Thyroid gland (tissue), 4 donors: ENCODE results near the gene GATD1.

ENCODE experiments used
- CTCF ChIP-seq, 6 experiments: fragments of 200-600 bp in 3 of 6; fragments of 450-650 bp in 3 of 6; sonication (generic) in 3 of 6; IDR thresholded peaks; one replicate each; pipeline ENCODE4 v1.5.1; 2016 to 2019; ENCODE audit warnings: antibody characterized with exemption in 6 of 6, mild to moderate bottlenecking in 2 of 6, inconsistent platforms in 1 of 6, moderate library complexity in 1 of 6
- POLR2A ChIP-seq, 2 donors: fragments of 450-650 bp; IDR thresholded peaks; one replicate each; pipeline ENCODE4 v1.6.1; 2017; ENCODE audit warnings: antibody characterized with exemption in 2 of 2, mild to moderate bottlenecking in 2 of 2, moderate library complexity in 1 of 2

GRCh38 chr11:796565-797295, 19.4 kb upstream of the GATD1 start:
- TF ChIP-seq POLR2A (IDR thresholded peaks at IDR 0.05) = no peak
- no peak for TF ChIP-seq CTCF (IDR thresholded peaks at IDR 0.05)
